TTC549 (cell line): ENCODE results near the gene ZKSCAN2.

Source experiments
- FAIRE-seq: peaks from 2 replicates; lab custom pipeline; 2012; peaks lifted over from hg19 to GRCh38; lab: Jason Lieb, UNC

The ZKSCAN2 gene

GRCh38 chr16:25257470-25257955 lies at the start of gene ZKSCAN2:
Gene ZKSCAN2, minus strand, starts transcription at chr16:25257845. Its CDS starts 718 bp downstream, at chr16:25257127.
- no peak for FAIRE-seq

GRCh38 chr16:25299792-25300590 lies 42.3 kb upstream of the ZKSCAN2 start:
- no peak for FAIRE-seq

GRCh38 chr16:25298165-25298872 lies 40.7 kb upstream of the ZKSCAN2 start:
- FAIRE-seq, result no peak

- no peak for FAIRE-seq
Measured at GRCh38 chr16:25297151-25297787, 39.6 kb upstream of the ZKSCAN2 start.

GRCh38 chr16:25291580-25291979 lies 33.9 kb upstream of the ZKSCAN2 start:
- no peak for FAIRE-seq

GRCh38 chr16:25289466-25289865 lies 31.8 kb upstream of the ZKSCAN2 start:
- FAIRE-seq, result no peak

GRCh38 chr16:25279491-25279890 lies 21.8 kb upstream of the ZKSCAN2 start:
- no peak for FAIRE-seq

GRCh38 chr16:25271421-25271820 lies 13.8 kb upstream of the ZKSCAN2 start:
- no peak for FAIRE-seq

- FAIRE-seq, result no peak
Measured at GRCh38 chr16:25270577-25270976, 12.9 kb upstream of the ZKSCAN2 start.

GRCh38 chr16:25269879-25270278 lies 12.2 kb upstream of the ZKSCAN2 start:
- no peak for FAIRE-seq

GRCh38 chr16:25265968-25266367 lies 8.3 kb upstream of the ZKSCAN2 start:
- FAIRE-seq, result no peak

GRCh38 chr16:25264597-25264996 lies 7.0 kb upstream of the ZKSCAN2 start:
- no peak for FAIRE-seq

- FAIRE-seq, result no peak
Measured at GRCh38 chr16:25260416-25260815, 2.8 kb upstream of the ZKSCAN2 start.

- no peak for FAIRE-seq
Measured at GRCh38 chr16:25258861-25259179, 1.2 kb upstream of the ZKSCAN2 start.

- FAIRE-seq, result no peak
Measured at GRCh38 chr16:25257956-25258860, 563 bp upstream of the ZKSCAN2 start.

GRCh38 chr16:25256695-25257469 lies 763 bp downstream of the ZKSCAN2 start:
- FAIRE-seq, result no peak

- no peak for FAIRE-seq
Measured at GRCh38 chr16:25253322-25253721, 4.3 kb downstream of the ZKSCAN2 start.

- FAIRE-seq, result no peak
Measured at GRCh38 chr16:25250467-25250866, 7.2 kb downstream of the ZKSCAN2 start.

- FAIRE-seq, result no peak
Measured at GRCh38 chr16:25235991-25236390, 21.7 kb downstream of the ZKSCAN2 start.

- no peak for FAIRE-seq
Measured at GRCh38 chr16:25228372-25228771, 29.3 kb downstream of the ZKSCAN2 start.

- no peak for FAIRE-seq
Measured at GRCh38 chr16:25224731-25225319, 32.8 kb downstream of the ZKSCAN2 start.
